Type B pancreatic cell (in vitro differentiated cells): ENCODE measurements around the gene SLC25A25. TPM values are rescaled to one million over a fixed set of nuclear protein-coding genes. Genes with fewer than 3 reads are reported as not detected.
"Not testable (repeated sequence)": the region's sequence is repeated elsewhere in the genome, so short reads cannot be mapped to it uniquely, and the experiment has no call there.

ENCODE experiments used
- DNase-seq: peaks from one replicate; pipeline ENCODE4 v3.0.0; 2021; ENCODE audit warnings: mixed read lengths; ENCODE audit not compliant: unreplicated experiment; ENCODE audit errors: extremely low spot score
- H3K27ac Mint-ChIP-seq: 2 replicates; pipeline ENCODE4 v1.8.0; 2021; ENCODE audit warnings: mild to moderate bottlenecking, mixed read lengths
- H3K27me3 Mint-ChIP-seq: 2 replicates; pipeline ENCODE4 v1.8.0; 2021; ENCODE audit warnings: mixed read lengths
- H3K36me3 Mint-ChIP-seq: 2 replicates; pipeline ENCODE4 v1.8.0; 2021; ENCODE audit warnings: mixed read lengths
- H3K4me1 Mint-ChIP-seq: one replicate; pipeline ENCODE4 v1.8.0; 2021; ENCODE audit warnings: mixed read lengths; ENCODE audit not compliant: unreplicated experiment
- H3K4me3 Mint-ChIP-seq: 2 replicates; pipeline ENCODE4 v1.8.0; 2021; ENCODE audit warnings: mild to moderate bottlenecking, mixed read lengths
- H3K9me3 Mint-ChIP-seq: 2 replicates; pipeline ENCODE4 v1.8.0; 2021; ENCODE audit warnings: mixed read lengths
- total RNA-seq: library from RNA; stranded (reverse); gene quantifications from 2 replicates; pipeline ENCODE4 v1.2.1, GENCODE V29; 2021; ENCODE audit warnings: low replicate concordance
- TF ChIP-seq, protein P1 (sequence below): fragments of 200-600 bp; sonication (generic); conservative IDR thresholded peaks from 2 replicates; pipeline ENCODE4 v1.5.0; 2021; ENCODE audit warnings: antibody characterized with exemption, mild to moderate bottlenecking

SLC25A25 gene
- total RNA-seq, 1 donor from 2014 or later = 19.1 TPM

DNA sequence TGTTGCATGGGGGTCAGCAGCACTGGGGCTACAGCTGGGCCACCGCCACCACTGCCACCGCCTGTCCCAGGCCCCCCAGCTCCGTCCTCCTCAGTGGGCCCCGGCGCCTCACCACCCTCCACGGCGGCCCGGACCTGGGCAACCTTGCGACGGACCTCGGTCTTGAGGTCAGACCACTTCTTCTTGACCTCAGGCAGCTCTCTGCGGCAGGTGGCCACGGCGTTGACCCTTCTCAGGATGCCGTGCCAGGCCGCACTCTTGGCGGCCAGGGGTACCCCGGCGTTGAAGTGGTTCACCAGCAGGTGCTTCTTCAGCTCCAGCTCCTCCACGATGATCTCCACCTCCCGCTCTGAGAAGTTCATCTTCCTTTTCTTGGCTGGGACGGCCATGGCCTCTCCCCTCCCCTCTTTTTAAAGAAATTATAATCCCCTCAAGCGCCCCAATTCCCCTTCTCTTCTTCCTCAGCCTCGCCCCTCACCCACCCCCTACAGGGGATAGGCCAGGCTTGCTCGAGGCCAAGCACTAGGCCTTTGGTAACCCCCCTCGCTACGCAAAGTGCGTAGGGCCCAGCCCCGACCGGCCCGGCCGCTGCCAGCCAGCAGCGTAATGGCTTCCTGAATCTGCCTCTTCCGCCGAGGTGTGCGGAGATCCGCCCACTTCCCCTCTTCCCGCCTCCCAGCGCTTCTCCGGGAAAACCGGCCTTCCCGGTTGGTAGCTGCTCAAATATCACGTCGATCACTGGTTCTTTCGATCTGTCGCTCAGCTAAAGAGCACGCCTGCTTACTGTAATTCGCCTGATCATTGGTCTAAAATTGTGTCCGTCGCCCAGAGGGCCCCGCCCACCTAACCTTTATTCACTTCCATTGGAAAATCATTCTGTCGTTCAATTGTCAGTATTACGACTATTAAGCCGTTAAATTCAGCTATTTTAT is 1.1 kb upstream of the SLC25A25 start, which contains the start of gene NAIF1:
NAIF1 (minus strand) TSS at position 608 of the 932 bp plus-strand sequence; CDS start at position 389, 219 bp downstream.
- DNase-seq = peak; percentile 96
- Mint-ChIP-seq H3K4me1 (peaks cover 28% of the 10 kb centered on the region), H3K9me3 (no peaks in the 10 kb centered on the region), H3K36me3 (peaks cover 8% of the 10 kb centered on the region), H3K27ac (no peak within 1 kb of the TSS), H3K4me3 (peak within 1 kb of the TSS; percentile 92), H3K27me3 (no peaks in the 10 kb centered on the region)
- TF ChIP-seq, protein P1, sequence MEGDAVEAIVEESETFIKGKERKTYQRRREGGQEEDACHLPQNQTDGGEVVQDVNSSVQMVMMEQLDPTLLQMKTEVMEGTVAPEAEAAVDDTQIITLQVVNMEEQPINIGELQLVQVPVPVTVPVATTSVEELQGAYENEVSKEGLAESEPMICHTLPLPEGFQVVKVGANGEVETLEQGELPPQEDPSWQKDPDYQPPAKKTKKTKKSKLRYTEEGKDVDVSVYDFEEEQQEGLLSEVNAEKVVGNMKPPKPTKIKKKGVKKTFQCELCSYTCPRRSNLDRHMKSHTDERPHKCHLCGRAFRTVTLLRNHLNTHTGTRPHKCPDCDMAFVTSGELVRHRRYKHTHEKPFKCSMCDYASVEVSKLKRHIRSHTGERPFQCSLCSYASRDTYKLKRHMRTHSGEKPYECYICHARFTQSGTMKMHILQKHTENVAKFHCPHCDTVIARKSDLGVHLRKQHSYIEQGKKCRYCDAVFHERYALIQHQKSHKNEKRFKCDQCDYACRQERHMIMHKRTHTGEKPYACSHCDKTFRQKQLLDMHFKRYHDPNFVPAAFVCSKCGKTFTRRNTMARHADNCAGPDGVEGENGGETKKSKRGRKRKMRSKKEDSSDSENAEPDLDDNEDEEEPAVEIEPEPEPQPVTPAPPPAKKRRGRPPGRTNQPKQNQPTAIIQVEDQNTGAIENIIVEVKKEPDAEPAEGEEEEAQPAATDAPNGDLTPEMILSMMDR = peak; percentile 35

DNA sequence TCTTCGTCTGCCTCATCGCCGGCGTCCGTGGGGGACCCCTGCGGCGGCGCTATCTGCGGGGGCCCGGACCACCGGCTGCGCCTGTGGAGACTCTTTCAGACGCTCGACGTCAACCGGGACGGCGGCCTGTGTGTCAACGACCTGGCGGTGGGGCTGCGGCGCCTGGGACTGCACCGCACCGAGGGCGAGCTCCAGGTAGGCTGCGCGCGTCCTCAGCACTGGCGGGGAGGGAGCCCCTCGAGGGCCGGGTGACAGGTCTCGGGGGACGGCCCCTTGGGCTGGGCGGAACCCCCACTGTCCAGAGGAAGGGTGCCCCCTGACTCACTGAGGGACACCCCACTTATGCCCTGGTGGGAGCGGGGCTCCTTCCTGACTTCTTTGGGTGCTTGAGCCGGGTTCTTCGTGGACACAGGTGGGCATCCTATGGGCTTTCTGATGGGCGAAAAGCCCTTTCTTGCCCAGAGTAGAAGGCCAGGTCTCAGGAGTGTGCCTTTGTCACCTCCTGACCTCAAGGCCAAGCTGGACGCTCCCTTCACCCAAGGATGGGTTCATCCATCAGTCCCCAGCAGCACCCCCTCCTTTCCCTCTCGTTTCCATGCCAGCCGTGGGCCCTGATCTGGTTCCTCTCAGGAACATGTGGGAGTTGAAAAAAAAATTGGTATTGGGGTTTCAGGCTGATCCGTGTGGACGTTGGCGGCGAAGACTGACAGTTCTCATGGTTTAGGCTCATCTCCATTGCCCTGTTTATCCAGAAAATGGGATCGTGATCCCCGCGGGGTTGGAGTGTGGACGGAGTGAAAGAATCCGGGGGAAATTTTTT is 564 bp downstream of the SLC25A25 start:
- DNase-seq = no peak
- peak overlapping the region; percentile 92 for H3K4me3 Mint-ChIP-seq

DNA sequence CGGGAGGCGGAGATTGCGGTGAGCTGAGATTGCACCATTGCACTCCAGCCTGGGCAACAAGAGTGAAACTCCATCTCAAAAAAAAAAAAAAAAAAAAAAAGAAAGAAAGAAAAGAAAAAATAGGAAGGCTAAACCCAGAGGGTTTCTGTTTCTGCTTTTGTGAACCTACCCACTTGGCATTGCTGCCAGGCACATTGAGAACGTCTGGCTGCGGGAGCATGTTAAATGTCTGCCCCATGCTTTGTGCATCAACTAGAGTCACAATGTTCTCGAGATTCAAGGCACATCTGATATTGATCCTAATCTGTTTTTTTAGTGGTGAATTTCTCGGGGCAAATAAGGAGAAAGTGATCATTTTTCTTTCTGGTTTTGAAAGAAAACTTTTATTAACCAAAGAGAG is 2.8 kb downstream of the SLC25A25 start:
- Mint-ChIP-seq H3K27ac (no peak overlapping the region), H3K27me3 (no peaks in the 10 kb centered on the region), H3K4me1 (peaks cover 37% of the 10 kb centered on the region), H3K9me3 (no peaks in the 10 kb centered on the region), H3K36me3 (peaks cover 6% of the 10 kb centered on the region), H3K4me3 (peak overlapping the region; percentile 23)
- TF ChIP-seq, protein P1 = no peak
- DNase-seq = no peak

More for the DNA sequence above, 564 bp downstream of the SLC25A25 start:
- Mint-ChIP-seq H3K27ac (peak overlapping the region; percentile 85), H3K4me1 (peaks cover 44% of the 10 kb centered on the region), H3K9me3 (no peaks in the 10 kb centered on the region), H3K27me3 (no peaks in the 10 kb centered on the region), H3K36me3 (peaks cover 8% of the 10 kb centered on the region)
- TF ChIP-seq, protein P1 = no peak

DNA sequence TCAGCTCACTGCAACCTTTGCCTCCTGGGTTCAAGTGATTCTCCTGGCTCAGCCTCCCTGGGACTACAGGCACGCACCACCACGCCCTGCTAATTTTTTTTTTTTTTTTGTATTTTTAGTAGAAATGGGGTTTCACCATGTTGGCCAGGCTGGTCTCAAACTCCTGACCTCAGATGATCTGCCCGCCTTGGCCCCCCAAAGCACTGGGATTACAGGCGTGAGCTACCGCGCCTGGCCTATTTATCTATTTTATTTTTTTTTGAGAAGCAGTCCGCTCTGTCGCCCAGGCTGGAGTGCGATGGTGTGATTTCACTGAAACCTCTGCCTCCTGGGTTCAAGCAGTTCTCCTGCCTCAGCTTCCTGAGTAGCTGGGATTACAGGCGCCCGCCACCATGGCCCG is 3.4 kb downstream of the SLC25A25 start:
- not testable (repeated sequence) for H3K27me3 Mint-ChIP-seq, DNase-seq, H3K9me3 Mint-ChIP-seq, H3K36me3 Mint-ChIP-seq
- Mint-ChIP-seq H3K27ac (peak overlapping the region; percentile 87), H3K4me3 (peak overlapping the region; percentile 76), H3K4me1 (peaks cover 33% of the 10 kb centered on the region)

DNA sequence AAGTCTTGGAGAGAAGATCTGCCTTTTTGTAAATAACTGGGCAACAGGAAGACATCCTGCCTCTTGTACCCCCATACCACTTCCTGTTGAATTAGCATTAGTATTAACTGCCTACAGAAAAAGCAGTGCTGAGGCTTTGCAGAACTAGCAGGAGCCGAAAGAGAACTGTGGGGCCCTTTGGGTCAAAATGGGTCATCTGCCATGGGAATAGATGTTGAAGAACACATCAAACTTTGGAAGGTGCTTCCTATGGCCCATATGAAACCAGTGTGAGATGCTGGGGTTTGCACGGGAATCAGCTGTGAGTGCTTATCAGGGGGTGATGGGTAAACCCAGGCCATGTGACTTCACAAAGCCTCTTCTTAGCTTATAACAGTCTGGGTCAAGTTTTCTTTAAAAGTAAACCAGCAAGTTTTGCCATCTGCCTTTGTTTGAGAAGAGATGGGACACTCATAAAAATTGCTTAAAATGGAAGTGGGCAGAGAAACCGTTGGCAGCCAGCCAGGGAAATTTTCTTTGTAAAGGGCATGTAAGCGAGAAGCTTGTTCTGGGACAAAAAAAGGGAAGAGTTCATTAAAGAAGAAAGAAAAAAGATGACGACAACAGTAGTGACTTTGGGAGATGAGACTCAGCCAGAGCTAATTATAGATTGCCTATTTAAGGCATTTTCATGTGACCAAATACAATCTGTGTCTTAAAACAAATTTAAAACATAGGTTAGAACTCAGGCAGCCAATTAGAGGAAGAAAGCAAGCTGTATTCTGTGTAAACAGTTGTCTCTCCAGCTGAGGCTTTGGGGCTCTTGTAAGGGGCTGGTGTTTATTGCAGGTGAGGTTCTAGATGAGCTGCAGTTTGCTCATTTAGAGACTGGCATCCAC is 4.4 kb downstream of the SLC25A25 start:
- DNase-seq = no peak
- Mint-ChIP-seq H3K9me3 (no peaks in the 10 kb centered on the region), H3K27me3 (no peaks in the 10 kb centered on the region), H3K27ac (peak overlapping the region; percentile 87), H3K4me1 (peaks cover 33% of the 10 kb centered on the region), H3K4me3 (peak overlapping the region; percentile 76), H3K36me3 (peaks cover 8% of the 10 kb centered on the region)
- TF ChIP-seq, protein P1 = no peak
